NCI-H1436 treated with DMSO at 0.1 percent for 48 hours (cell line): Measurements from ENCODE around the gene HSD17B12.

Experiments
- DNase-seq: peaks from one replicate; lab custom pipeline; 2025; lab: John Stamatoyannopoulos, UW

HSD17B12 gene

DNA sequence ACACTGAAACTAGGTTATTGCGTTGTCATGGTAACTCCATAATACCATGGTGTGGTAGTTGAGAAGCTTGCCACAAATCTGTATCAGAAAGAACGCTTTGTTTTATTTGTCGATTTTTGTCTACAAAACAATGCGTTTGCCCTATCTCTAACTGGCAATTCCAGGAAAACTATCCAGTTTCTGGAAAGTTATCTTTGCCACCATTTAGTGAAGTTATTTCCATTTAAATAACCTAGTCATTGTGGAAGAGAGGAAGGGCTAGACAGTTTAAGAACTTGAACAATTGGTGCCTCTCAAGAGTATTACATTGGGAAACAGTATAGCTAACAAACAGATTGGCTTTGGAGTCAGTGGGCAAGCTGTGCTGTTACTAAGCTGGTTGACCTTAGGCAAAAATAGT, 7.9 kb downstream of the HSD17B12 start:
- no peak for DNase-seq

DNA sequence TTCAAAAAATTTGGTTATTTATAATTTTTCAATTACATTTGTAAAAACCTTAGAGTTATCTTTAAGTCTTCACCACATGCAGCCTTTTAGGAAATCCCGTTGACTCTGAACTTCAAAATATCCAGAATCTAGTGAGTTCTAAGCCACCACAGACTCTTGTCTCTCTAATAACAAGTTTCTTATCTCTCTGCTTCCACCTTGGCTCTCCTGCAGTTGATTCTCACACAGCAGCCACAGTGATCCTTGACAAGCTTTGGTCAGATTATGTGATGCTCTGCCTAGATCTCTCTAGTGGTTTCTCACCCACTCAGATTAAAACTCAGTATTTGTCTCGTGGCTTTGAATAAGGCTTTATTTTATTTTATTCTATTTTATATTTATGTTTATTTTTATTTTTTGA, 8.6 kb downstream of the HSD17B12 start:
- DNase-seq = no peak

DNA sequence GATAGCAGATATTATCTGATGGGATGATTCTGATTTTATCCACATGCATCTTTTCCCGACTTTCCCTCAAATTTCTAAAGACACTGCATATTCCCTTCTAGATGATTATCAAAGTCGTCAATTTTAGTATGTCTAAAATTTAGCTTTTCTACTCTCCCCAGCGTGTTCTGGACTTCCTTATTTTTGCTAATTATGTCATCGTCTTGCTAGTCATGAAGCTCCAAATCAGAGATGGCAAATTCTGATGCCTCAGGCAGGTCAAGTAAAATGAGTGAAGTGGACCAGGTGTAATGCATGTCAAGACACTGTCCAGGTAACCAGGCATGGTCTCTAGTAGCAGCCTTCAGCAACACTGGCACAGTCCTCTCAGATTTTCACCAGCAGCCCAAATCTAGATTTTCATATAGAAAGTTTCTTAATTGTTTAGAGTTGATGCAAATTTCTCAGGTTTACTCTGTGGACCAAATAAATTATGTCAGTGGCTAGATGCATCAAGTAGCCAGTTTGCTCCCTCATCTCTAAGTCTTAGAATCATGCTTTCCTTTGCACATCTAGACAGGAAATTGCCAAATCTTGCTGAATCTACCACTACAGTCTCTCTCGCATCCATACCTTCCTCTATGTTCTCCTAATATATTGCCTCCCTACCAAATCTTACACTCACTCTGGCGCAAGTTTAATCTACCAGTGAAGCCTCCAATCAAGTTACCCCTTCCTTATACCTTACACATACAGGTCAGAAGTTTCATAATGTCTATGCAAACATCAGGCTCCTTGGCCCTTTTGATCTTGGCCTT, 10.6 kb downstream of the HSD17B12 start:
- DNase-seq = no peak

DNA sequence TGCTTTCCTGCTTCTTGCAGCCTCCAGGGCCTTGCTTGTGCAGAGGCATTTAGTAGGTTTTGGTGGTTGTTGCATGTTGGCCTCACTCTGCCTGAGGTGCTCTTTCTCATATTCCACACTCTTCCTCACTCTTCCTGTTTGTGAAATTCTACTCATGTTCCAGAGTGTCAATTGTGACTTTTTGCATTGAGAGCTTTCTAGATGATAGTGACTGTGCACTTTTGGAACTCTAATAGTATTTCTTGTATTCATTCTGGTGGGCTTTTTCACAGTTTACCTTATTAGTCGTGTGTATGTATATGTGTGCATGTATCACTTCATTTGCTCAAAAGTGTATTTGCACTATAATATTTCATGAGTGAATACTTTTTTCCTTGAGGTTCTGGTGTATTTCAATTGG, 11.3 kb downstream of the HSD17B12 start:
- DNase-seq = no peak

DNA sequence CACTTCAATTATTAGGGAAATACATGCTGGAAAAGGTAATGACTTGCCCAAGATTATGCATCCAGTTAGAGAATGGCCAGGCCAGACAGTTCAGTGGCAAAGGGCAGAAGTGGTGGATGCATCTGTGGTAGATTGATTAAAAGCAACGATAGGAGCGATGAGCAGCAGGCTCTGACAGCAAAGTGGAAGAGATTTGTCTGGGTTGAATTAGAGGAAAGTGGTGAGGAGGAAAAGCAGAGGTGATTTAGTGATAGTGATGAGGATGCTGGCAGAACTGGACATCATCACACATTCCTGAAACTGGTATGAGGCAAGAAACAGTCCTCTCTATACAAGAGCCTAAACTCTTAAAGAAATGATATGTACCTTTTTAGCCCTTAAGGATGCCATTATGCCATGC, 12.5 kb downstream of the HSD17B12 start:
- DNase-seq = no peak

DNA sequence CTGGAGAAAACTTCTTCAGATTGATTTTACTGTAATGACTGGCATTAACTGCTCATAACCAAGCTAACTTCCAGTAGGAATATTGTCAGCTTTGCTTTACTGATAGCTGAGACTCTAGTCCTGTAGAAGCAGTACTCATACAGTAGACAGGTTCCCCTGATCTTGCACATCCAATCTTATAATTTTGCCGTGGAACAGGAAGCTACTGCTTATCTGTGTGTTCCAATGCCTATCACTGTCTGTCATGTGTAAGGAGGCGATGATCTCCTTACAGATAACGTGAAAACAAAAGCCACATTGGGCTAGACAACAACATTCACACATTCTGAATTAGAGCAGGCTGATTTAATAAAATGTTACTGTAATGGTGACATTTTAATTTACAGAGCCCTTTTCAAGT, 13.2 kb downstream of the HSD17B12 start:
- no peak for DNase-seq

DNA sequence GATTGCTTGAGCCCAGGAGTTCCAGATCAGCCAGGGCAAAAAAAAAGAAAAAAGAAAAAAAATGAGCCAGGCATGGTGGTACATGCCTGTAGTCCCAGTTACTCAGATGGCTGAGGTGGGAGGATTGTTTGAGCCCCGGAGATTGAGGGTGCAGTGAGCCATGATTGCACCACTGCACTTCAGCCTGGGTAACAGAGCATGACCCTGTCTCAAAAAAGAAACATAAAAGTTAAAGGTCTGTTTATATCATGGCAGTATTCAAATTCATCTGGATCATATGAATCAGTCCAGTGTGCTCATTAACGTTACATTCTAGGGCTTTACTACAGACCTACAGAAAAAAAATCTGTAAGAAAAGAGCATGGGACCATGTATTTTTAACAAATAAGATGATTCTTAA, 13.9 kb downstream of the HSD17B12 start:
- no peak for DNase-seq

DNA sequence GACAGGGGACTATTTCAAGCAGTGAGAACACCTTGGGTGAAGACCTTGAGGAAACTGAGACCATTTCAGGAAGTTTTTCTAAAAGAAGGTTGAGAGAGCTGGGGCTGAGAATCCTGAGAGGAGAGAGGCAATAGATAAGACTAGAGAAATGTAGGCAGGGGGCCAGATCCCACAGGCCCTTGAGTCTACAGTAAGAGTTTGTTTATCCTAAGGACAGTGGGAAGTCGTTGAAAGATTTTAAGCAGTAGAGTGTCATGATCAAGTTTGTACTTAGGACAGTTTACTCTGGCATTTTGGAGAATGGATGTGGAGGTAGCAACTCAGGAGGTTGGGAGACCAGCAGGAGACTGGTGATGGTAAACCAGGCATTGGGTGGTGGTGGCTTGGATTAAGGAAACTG, 17.1 kb downstream of the HSD17B12 start:
- DNase-seq = no peak

DNA sequence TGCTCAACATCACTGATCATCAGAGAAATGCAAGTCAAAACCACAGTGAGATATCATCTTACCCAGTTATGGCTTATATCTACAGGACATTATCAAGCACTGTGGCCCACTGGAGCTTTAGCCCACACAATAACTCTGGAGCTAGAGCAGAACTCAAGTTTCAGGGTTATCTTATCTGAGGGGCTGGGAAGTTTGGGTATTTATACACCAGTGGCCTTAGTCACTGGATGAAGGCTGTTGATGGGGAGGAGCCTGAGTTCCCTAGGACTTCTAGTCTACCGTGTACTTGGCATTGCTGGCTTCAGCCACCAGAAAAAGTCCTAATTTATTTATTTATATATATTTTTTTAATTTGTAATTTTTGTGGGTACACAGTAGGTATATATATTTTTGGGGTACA, 19.3 kb downstream of the HSD17B12 start:
- DNase-seq = no peak

DNA sequence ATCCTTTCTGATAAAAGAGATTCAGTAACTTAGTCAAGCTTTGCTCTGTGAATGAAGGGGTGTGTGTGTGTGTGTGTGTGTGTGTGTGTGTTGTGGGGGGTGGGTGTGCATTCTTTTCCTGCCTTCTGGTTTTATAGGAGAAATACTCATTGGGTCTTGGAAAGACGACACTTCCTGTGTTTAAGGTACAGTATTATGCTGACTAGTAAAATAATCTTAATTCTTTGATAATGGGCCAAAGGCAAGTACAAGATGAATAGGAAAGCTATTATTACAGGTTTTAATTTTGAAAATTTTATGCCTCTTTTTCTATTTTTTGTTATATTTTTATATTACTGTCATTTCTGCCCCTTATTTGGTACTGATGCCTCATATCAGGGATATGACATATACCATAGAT, 26.1 kb downstream of the HSD17B12 start:
- DNase-seq = no peak

DNA sequence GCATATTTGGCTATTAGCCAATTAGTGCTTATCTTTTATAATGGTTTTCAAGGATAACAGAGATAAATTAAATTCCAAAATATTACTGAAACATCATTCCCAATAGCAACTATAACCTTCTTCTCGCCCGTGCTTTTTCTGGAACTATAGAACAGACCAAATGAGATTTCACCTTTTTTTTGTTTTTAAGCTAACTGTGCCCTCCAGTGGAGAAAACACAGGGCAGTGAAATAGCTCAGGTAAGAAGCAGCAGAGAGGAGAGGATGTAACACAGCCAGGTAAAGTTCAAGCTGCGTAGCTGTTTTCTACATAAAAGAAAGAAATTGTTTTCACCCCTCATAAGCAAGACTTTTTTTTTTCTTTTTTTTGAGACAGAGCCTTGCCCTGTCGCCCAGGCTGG, 28.2 kb downstream of the HSD17B12 start:
- no peak for DNase-seq

DNA sequence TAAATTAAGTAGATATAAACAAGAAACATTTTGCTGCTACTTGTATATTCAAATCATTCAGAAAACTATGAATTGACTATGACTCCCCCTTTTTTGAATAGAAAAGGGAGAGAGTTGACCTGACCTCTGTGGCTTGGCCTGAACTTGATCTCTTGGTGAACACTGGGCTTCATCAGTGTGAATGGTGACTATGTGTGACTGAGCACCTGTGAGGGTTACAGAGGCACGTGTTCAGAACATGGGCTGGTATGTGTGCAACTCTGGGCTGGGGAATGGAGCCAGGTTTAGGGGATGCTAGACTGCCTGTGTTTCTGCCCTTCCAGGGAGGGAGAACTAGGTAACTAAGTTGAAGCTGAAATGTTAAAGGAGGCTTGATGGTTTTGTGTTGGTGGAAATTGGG, 29.2 kb downstream of the HSD17B12 start:
- DNase-seq = no peak

DNA sequence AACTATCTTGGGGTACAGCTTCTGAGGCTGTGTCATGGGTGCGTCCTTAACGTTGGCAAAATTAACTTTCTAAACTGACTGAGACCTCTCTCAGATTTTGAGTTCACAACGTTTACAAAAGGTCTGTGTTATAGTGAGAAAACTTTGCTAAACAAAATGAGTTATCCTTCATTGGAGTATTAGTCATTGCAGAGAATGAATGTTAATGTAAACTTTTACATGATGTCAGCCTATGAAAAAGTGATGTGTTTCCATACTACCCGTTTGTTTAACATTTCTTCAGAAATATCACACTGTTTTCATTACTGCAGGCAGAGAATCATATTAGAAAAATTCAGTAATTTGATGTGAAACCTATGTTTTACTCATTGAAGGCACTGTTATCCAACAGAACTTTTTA, 32.1 kb downstream of the HSD17B12 start:
- no peak for DNase-seq

DNA sequence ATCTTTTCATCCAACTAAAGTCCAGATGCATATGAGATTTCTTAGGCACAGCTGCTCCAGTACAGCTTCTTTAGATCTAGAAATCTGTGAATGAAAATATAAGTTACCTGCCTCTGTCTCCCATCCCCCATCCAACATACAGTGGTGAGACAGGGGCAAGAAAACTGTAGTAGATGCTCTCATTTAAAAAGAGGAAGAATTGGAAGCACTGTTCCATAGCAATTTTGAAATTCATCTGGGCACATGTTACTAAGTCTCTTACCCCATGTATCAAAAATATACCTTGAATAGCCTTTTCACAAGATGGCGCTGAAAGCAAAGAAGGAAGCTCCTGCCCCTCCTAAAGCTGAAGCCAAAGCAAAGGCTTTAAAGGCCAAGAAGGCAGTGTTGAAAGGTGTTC, 37.8 kb downstream of the HSD17B12 start:
- no peak for DNase-seq

DNA sequence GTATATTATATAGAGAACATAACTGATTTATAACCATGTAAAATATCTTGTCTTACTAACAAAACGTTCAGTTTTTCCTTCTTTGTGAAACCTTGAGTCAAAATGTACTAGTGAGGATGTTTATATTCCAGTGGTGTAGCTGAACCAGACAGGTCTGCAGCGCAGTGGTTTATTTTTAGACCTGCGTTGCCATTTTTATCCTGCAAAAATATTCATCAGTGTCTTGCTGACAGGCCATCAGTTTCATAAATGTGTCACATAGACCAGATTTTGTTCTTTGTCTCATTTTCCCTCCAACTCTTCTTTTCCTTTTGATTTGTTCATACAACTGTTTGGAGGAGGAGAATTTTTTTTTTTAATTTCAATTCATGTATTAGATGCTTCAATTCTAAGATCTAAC, 43.1 kb downstream of the HSD17B12 start:
- DNase-seq = no peak

DNA sequence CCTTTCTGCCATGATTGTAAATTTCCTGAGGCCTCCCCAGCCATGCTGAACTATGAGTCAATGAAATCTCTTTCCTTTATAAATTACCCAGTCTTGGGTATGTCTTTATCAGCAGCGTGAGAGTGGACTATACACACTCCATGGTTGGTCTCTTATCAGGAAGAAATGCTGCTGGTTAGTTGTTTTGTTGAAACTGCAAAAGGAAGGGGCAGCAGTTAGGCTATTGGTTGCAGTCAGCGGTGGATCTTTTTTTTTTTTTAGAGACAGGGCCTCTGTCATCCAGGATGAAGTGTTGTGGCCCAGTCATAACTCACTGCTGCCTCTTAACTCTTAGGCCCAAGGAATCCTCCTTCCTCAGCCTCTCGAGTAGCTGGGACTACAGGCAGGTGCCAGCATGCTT, 51.7 kb downstream of the HSD17B12 start:
- no peak for DNase-seq

DNA sequence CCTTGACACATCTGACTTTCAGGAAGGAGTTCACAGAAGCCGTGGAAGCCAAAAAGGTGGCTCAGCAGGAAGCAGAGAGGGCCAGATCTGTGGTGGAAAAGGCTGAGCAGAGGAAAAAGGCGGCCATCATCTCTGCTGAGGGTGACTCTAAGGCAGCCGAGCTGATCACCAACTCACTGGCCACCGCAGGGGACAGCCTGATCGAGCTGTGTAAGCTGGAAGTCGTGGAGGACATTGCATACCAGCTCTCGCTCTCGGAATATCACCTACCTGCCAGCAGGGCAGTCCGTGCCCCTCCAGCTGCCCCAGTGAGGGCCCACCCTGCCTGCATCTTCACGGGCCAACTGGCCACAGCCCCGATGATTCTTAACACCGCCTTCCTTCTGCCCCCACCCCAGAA, 53.7 kb downstream of the HSD17B12 start:
- DNase-seq = no peak

DNA sequence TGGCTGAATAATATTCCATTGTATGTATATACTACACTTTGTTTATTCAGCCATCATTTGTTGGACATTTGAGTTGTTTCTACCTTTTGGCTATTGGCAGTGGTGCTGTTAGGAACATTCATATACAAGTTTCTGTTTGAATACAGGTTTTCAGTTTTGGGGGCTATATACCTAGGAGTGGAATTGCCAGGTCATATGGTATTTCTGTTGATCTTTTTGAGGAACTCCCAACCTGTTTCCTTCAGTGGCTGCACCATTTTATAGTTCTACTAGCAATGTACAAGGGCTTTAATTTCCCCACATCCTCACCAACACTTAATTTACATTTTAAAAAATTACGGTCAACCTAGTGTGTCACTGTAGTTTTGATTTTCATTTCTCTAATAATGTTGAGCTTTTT, 54.6 kb downstream of the HSD17B12 start:
- no peak for DNase-seq

DNA sequence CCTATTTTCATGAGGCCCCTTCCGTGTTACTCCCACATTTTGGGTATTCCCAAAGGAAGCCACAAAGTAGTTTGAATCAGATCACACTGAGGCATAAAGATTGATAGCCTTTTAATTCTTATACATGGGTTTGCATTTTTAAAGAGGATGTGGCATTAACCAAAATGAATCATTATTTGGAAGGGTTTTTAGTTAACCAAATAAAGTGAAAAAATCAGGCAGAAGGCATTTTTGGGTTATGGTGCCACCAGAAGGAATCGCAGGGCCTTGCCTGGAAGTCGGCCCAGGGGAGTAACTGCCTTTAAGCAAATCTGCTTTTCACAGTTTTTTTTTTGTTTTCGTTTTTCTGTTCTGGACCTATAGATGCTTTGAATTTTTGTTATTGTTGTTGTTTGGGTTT, 55.4 kb downstream of the HSD17B12 start:
- DNase-seq = no peak

DNA sequence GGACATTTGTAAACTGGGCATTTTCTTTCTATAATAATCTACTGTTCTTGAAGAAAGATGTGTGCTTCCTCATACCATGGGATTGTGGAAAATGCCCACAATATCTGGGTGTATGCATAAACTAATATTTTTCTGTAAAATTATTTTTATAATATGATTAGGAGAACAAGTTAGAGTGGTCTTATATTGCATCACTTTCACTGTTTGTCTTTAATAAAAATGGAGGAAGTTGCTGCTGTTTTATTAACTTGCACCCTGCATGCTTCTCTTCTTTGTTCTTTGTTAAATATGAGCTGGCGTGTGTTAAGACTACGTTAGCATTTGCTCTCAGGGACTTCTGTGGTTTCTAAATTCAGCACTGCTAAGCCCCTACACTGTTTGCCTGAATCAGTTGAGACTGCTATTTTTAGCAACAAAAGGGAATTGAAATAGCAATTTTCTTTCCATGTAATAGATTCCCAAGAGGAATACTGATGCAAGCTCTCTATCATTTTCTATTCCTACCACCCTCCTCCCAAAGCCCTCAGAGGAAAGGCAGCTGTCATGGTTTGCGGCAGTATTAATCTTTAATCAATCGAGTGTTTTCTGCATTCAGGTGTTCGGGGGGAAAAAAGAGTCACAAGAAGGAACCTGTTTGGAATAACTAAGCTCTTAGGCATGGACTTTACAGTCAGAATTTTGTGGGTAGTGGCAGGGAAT, 56.1 kb downstream of the HSD17B12 start:
- no peak for DNase-seq

DNA sequence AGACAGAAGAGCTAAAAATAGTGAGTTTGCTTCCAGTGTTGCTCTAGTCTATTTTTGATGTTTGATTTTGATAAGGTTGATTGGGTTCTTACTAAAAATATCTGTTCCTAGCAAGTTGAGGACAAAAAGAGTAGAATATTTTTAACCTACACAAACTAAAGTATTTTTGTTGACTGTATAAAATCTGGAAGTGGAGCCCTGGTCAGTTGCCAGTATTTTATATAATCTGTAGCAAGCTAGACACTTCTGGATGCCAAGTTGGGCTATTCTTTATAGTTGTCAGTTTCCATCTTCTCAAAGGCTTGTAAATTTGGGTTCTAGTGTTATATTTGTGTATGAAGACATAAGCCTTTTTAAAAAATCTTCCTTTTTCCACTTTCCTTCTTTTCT, 56.7 kb downstream of the HSD17B12 start:
- DNase-seq = no peak

DNA sequence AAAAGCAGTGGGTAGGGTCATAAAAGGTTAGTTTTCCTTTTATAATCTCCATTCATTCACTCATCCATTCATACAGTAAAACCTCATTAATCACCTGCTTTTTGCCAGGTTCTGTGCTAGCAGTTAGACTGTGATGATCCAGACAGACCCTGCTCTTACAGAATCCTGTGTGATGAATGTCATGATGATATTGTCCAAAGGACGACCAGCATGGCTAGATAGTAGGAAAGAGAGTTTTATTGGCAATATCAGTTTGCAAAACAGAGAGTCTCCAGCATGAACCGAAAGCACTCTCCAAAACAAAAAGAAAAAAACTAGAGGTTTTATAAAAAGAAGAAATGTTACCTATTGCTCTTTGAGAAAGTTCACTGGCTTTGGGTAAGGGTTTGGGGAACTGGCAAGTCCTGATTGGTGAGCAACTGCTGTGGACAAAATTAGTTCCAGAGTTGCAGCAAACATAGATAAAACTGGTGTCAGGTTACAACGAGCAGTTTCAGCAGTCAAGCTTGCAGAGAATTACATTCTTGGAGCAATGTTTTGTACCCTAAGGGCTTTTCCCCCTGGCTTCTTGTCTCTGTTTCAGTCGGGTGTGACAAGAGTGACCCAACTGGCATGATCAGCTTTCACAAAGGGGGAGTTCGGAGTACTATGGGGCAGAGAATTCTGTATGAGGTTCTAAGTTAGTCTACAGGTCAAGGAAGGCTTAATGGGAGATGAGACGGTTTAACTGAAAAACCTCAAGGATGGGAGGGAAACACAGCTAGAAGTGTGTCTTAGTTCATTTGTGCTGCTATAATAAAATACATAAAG, 58.3 kb downstream of the HSD17B12 start:
- DNase-seq = no peak

DNA sequence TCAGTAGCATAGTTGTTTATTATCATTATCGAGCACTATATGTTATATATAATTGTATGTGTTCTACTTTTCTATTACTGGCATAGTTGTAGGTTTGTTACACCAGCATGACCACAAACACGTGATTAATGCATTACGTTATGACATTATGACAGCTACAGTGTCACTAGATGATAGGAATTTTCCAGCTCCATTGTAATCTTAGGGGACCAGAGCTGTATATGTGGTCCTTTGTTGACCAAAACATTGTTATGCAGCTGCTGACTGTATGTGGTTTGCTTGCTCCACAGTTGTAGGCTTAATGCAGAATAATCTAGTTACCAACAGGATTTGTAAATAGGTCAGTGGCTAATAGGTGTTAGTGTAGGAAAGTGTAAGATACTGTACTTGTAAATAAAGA, 66.1 kb downstream of the HSD17B12 start:
- DNase-seq = no peak
